Measurements from ENCODE around the gene PTPN18.

- TF ChIP-seq CTCF (conservative IDR thresholded peaks at IDR 0.05 in 1 of 2, IDR thresholded peaks at IDR 0.05 in 1 of 2; ENCODE audit: low read depth in 1 of 2, low read length in 2 of 2) (no peak), EZH2 (IDR thresholded peaks at IDR 0.05; ENCODE audit: low read length, missing control alignments) (no peak)
Measured at GRCh38 chr2:130363479-130363878, 7.6 kb downstream of the PTPN18 start.
